GM12874 (cell line): ENCODE results near the gene NAA10.

Experiments
- TF ChIP-seq, protein P1 (sequence below): IDR thresholded peaks from 2 replicates; pipeline ENCODE4 v1.5.1; 2011; ENCODE audit warnings: low read depth, mild to moderate bottlenecking, control low read depth, low read length, moderate library complexity; ENCODE audit not compliant: insufficient read depth

NAA10 gene

DNA sequence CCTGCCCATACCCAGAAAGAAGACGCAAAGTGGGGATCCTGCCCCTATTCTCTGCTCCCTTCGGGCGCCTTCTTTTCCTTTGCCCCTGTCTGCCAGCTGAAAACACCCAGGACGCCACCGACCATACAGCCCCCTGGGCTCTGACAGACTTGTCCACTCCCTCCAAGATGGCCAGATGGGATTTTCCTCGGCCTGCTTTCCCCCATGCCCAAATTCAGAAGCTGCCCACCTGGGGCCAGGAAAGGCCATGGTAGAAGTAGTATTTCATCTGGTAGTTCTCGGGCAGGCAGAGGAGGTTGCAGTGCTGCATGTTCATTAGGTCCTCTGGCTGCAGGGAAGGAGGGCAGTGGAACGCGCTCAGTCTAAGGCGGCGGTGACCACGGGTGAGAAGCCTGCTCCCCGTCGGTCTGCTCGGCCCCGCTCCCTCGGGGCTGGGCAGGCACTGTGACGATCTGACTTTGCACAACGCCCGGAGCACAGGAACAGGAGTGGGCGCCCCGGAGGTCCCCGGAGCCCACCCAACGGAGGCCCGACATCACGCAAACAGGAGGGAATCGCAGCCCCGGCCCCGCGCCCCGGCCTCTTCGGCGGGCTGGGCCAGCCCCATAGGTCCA lies 582 bp downstream of the NAA10 start:
- TF ChIP-seq, protein P1, sequence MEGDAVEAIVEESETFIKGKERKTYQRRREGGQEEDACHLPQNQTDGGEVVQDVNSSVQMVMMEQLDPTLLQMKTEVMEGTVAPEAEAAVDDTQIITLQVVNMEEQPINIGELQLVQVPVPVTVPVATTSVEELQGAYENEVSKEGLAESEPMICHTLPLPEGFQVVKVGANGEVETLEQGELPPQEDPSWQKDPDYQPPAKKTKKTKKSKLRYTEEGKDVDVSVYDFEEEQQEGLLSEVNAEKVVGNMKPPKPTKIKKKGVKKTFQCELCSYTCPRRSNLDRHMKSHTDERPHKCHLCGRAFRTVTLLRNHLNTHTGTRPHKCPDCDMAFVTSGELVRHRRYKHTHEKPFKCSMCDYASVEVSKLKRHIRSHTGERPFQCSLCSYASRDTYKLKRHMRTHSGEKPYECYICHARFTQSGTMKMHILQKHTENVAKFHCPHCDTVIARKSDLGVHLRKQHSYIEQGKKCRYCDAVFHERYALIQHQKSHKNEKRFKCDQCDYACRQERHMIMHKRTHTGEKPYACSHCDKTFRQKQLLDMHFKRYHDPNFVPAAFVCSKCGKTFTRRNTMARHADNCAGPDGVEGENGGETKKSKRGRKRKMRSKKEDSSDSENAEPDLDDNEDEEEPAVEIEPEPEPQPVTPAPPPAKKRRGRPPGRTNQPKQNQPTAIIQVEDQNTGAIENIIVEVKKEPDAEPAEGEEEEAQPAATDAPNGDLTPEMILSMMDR = no peak

DNA sequence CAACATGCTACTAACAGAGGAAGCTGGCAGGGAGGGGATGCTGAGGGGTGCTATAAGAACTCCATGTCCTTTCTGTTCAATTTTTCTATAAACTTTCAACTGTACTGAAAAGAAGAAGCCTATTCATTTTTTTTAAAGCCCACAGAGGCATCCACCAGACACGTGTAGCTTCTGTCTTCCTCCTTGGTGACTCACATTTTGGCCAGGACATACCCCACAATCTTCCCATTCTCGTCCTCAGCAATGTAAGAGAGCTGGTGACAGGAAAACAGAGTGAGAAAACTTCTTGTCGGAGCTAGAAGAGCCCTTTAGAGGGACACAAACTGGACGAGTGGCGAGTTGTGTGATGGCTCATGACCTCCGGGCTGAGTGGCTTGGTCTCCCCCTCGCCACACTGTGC lies 1.1 kb downstream of the NAA10 start:
- TF ChIP-seq, protein P1 = no peak

DNA sequence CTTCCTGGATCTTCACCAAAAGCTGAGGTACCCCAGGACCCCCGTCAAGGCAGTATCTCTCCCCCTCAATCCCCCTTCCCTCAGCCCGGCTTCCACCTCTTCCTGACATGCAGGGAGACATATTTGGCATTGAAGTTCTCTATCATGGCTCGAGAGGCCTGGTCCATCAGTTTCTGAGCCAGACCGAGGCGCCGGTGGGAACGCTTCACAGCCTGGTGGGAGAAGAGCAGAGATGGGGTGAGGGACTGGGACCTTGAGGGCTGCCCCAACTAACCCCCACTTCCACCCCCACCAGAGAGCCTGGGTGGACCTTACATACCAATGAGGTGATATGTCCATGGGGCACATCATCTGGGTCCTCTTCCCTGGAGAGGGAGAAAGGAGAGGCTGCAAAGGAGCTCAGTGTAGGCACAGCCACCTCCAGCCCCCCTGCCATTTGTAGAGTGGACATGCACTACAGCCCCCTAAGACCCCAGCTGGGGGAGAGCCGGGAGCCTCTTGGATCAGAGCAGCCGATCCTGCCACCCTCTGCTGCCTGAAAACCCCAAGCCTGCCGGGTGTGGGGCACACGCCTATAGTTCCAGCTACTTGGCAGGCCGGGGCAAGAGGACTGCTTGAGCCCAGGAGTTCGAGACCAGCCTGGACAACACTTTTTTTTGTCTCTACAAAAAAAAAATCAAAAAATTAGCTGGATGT lies 2.5 kb downstream of the NAA10 start:
- TF ChIP-seq, protein P1 = no peak

DNA sequence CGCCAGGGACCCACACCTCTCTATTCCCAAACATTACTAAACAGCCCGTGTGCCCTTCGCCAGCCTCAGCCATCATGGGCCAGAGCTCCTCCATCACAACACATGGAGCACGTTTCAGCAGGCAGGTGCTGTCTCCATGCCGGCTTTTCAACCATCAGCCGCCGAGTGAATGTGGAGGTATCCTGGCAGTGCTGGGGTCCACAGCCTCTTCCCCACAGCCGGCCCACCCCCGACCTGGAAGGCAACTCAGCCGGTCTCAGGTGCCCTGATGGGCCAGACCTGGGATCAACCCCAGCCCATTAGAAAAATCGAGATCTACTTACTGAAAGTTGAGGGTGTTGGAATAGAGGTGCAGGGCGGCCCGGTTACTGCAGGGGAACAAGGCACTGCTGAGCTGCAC lies 3.1 kb downstream of the NAA10 start:
- TF ChIP-seq, protein P1 = no peak

DNA sequence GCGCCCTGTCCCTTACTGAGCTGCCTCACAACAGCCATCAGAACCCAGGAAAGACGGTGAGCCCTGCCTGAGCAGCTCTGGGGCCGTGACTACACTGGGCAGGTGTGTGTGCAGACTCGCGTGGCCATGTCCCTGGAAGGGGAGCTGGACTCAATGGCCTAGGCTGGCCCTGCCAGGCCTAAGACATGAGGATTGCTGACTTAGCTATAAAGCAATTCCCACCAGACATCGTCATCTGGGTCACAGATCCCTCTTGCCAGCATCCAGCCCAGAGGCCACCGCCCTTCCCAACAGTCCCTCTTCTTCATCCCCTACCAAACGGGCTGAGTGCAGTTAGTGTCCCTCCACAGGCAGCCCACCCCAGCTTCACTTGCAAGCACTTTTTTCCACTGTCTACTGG lies 3.7 kb downstream of the NAA10 start:
- TF ChIP-seq, protein P1 = no peak

DNA sequence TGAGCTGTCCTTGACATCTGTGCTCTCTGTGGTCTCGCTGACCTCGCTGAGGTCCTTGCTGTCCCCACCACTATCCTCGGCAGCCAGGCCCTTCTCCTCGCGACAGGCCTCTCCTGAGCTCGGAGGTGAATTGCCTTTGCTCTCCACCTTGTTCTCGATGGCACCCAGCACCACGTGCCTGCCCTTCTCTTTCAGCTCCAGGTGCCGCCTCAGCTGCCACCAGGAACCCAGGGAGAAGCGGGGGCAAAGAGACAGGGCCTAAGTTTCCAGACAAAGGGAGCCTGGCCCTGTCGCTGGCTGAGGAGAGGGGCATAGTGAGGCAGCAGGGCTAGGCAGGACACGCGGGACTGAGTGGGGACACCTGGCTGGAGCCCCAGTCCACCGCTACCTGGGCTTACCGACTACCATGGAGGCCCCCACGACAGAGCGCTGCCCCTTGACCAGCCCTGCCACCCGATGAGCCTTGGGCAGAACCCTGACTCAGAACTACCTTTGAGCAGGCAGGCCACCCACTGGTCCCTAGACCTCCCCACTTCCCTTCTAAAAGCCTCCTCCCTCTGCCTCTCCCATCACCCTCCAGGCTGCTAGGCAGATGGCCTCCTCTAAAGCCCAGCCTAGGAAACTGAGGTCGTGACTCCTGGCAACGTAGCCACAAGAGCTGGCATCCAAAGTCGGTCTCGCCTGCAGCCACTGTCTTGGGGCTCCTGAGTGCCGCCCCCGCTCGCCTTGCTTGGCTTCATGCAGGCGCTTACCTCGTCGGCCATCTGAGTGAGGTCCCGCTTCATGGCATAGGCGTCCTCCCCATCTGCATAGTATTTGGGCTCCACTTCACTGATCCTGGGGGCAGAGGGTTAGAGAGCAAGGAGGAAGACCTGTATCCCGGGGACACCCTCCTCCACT lies 4.6 kb downstream of the NAA10 start:
- TF ChIP-seq, protein P1 = no peak

DNA sequence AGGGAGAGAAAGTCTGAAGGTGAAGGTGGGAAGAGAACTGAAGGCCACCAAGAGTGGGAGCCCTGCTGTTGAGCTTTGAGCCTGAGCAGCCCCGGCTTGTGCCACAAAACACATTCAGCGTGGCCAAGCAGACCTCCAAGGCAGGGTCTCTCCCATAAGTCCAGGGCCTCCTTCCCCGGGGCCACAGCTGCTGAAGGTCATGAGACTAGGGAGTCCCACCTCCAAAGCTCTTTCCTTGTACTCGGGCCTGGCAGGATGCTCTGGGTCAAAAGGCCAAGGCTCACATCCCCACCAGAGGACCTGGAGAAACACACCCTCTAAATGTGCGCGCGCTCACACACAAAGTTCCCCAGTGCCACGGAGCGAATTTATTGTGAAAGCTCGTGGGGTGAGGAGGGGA lies 5.3 kb downstream of the NAA10 start:
- TF ChIP-seq, protein P1 = no peak
